Stomach (tissue), 4 donors: ENCODE results near the gene MPP1.
"Not testable (repeated sequence)": the region's sequence is repeated elsewhere in the genome, so short reads cannot be mapped to it uniquely, and the experiment has no call there.

Experiments
- EP300 ChIP-seq: sonication (generic); formaldehyde crosslinking; IDR thresholded peaks from one replicate; pipeline ENCODE4 v1.6.1; 2017; ENCODE audit warnings: antibody characterized with exemption
- POLR2A ChIP-seq, 4 donors: fragments of 450-650 bp; IDR thresholded peaks; one replicate each; pipeline ENCODE4 v1.6.1; 2016; ENCODE audit warnings: antibody characterized with exemption in 4 of 4, control low read depth in 2 of 4, mild to moderate bottlenecking in 1 of 4, moderate library complexity in 1 of 4
- TF ChIP-seq, protein P1 (sequence below), 7 experiments: fragments of 450-650 bp in 4 of 7; fragments of 200-600 bp in 3 of 7; sonication (generic) in 3 of 7; IDR thresholded peaks; one replicate each; pipeline ENCODE4 v1.5.1; 2016 to 2019; ENCODE audit warnings: antibody characterized with exemption in 7 of 7, control low read depth in 2 of 7, mild to moderate bottlenecking in 1 of 7

- TF ChIP-seq, protein P1, sequence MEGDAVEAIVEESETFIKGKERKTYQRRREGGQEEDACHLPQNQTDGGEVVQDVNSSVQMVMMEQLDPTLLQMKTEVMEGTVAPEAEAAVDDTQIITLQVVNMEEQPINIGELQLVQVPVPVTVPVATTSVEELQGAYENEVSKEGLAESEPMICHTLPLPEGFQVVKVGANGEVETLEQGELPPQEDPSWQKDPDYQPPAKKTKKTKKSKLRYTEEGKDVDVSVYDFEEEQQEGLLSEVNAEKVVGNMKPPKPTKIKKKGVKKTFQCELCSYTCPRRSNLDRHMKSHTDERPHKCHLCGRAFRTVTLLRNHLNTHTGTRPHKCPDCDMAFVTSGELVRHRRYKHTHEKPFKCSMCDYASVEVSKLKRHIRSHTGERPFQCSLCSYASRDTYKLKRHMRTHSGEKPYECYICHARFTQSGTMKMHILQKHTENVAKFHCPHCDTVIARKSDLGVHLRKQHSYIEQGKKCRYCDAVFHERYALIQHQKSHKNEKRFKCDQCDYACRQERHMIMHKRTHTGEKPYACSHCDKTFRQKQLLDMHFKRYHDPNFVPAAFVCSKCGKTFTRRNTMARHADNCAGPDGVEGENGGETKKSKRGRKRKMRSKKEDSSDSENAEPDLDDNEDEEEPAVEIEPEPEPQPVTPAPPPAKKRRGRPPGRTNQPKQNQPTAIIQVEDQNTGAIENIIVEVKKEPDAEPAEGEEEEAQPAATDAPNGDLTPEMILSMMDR (IDR thresholded peaks at IDR 0.05), result not testable (repeated sequence)
- TF ChIP-seq POLR2A (IDR thresholded peaks at IDR 0.05); EP300: not testable (repeated sequence)
These were observed 20.3 kb upstream of the MPP1 start for GRCh38 chrX:154825586-154825985.
